ES-I3 (cell line): ENCODE data around the gene AK9.
A peak's percentile ranks its signal among the peaks of the same experiment; 100 is the strongest.

ENCODE experiments used
- H3K36me3 ChIP-seq: 2 replicates; pipeline ENCODE4 v1.6.1; 2013; ENCODE audit warnings: mild to moderate bottlenecking, low read length, control low read depth, moderate library complexity; ENCODE audit not compliant: insufficient read depth
- H3K4me1 ChIP-seq: 2 replicates; pipeline ENCODE4 v1.6.1; 2013; ENCODE audit warnings: mild to moderate bottlenecking, control low read depth, low read length; ENCODE audit not compliant: insufficient read depth
- H3K9ac ChIP-seq: 2 replicates; pipeline ENCODE4 v1.6.1; 2013; ENCODE audit warnings: low read depth, mild to moderate bottlenecking, low read length, moderate library complexity
- H3K9me3 ChIP-seq: 2 replicates; pipeline ENCODE4 v1.6.1; 2013; ENCODE audit warnings: mild to moderate bottlenecking, low read length, moderate library complexity; ENCODE audit not compliant: control insufficient read depth, insufficient read depth

The AK9 gene

DNA sequence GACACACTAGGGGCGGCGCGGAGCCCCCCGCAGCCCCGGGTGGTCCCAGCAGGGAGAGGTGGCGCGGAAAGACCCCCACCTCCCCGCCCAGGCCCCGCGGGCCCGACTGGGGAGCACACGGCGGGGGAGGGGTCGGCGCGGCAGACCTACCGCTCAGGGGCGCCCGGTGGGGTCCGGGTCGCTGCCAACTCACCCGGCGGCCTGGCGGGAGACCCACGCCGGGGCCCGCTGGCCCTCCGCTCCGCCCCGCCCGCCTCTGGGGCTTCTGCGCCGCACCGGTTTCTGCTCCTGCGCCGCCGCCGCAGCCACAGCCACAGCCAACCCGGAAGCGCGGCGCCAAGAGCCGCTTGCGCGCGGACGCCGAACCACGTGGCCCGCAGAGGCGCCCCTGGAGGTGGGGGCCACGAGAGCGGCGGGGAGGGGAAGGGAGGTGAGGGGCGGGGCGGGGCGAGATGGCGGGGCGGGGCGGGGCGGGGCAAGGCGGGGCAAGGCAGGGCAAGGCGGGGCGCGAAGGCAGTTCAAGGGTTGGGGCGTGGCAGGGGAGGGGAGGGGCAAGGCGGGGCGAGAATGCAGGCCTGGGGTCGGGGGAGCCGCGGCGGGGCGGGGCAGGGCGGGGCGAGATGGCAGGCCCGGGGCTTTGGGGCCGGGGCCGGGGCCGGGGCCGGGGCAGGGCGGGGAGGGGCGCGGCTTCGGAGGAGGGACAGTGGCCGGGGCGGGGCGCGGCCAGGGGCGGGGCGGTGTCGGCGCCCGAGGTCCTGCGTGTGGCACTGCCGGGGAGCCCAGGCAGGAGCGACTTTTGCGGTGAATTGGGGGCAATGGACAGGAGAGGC lies 207.9 kb downstream of the AK9 start, which contains the start of gene ZBTB24:
TSS of gene ZBTB24 (minus strand) at position 315 of the 830 bp plus-strand sequence. CDS start 1,193 bp downstream, outside the sequence.
- Histone ChIP-seq H3K36me3 (peaks cover 17% of the 10 kb centered on the region), H3K4me1 (peaks cover 24% of the 10 kb centered on the region), H3K9me3 (no peaks in the 10 kb centered on the region), H3K9ac (peak within 1 kb of the TSS; percentile 99)

DNA sequence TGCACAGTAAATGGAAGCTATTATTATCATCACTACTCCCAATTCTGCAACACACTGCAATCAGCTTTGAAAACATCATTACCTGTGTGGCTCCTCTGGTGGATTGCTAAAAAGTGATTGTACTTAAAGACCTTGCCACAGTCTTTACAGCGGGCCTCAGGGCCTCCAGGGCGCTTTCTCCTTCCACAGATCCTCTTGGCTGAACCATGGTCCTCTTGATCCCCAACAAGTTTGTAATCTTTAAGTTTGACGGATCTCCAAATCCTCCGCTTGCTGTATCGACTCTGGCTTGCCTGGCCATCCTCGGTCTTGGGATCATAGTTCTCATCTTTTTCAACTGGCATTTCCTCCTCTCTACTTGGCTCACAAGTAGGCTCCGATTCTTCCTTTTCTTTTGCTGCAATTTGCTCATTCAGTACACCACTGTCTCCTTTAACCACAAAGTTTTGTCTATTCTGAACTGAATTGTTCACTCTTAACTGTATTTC lies 210.0 kb downstream of the AK9 start:
- no peaks in the 10 kb centered on the region for H3K9me3 ChIP-seq
- no peak overlapping the region for H3K9ac ChIP-seq
- peaks cover 17% of the 10 kb centered on the region for H3K36me3 ChIP-seq
- peaks cover 31% of the 10 kb centered on the region for H3K4me1 ChIP-seq

DNA sequence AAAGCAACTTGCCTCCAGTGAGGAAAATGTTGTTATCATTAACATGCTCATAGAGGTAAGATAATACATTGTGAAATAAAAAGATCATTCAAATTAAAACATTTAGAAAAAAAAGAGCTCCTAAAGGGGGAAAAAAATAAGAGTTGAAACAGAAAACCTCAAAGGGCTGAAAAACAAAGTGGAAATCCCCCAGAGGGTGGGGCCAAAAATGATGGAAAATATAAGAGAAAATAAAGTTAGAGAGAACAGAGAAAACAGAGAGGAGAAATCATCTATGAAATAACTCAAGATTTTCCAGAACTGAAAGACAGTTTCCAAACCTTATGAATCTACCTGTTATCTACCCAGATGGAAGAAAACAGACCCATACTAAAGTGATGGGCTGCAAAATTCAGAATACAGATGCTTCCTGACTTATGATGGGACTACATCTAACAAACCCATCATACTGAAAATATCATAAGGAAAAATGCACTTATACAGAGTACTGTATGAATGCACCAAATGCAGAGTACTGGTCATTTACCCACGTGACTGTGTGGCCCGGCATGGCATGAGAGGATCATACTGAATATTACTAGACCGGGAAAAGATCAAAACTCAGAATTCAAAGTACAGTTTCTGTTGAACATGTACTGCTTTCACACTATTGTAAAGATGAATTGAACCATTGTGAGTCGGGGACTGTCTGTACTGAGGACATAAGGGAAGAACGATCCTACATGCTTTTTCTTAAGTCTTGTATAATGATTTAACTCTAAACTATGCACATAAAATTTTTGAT lies 212.0 kb downstream of the AK9 start:
- Histone ChIP-seq H3K9ac (no peak overlapping the region; the same call in 1 of the 2 replicates), H3K9me3 (no peaks in the 10 kb centered on the region), H3K36me3 (peaks cover 25% of the 10 kb centered on the region), H3K4me1 (peaks cover 24% of the 10 kb centered on the region)

DNA sequence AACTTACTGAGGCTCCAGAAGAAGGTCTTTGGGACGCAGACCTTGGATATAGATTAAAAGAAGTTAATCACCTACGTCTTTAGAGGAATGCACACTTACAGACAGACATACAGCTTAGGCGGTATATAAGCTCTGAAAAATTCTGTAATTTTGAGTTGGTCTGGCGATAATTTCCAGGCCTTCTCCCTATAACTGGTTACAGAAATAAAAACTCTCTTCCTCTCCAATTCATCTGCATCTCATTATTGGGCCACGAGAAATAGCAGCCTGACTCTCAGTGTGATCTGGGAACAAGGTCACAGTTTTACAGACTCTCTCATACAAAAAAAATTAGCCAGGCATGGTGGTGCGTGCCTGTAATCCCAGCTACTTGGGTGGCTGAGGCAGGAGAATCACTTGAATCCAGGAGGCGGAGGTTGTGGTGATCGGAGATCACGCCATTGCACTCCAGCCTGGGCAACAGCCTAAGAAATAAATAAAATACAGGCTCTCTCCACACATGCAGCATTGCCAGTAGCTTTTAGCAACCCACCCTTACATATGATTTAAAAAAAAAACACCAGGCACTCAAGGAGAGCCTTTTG lies 212.7 kb downstream of the AK9 start:
- Histone ChIP-seq H3K4me1 (peaks cover 24% of the 10 kb centered on the region), H3K36me3 (peaks cover 28% of the 10 kb centered on the region), H3K9ac (no peak overlapping the region; the same call in 1 of the 2 replicates), H3K9me3 (no peaks in the 10 kb centered on the region)

DNA sequence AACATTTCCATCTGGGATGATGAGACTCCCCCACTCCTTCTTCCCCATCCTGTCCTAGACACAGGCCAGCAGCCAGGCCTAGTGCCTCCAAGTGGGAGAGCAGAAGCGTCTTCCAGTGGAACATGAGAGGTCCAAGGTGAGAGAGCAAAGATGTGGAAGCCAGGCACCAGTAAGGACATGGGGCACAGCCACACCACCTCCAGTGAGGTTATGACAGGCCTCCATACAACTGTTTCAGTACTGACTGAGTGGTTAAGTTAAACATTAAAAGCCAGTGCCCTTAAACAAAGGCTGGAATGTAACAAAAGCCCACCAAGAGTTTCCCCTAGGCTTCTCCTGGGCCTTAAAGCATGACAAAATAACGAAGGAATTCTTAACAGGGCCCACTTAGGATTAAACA lies 213.3 kb downstream of the AK9 start:
- Histone ChIP-seq H3K36me3 (peaks cover 33% of the 10 kb centered on the region), H3K4me1 (peaks cover 24% of the 10 kb centered on the region), H3K9me3 (no peaks in the 10 kb centered on the region), H3K9ac (no peak overlapping the region; the same call in 1 of the 2 replicates)

DNA sequence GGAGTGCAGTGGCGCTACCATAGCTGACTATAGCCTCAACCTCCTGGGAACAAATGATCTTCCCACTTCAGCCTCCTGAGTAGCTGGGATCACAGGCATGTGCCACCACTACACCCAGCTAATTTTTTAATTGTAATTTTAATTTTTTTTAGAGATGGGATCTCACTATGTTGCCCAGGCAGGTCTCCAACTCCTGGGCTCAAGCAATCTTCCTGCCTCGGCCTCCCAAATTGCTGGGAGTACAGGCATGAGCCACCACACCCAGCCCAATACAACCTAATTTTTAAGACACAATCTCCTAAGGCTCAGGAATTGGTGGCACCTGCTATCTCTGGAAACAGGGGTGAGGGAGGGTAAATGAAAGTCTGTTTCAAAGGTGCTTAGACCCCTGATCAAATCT lies 213.8 kb downstream of the AK9 start:
- Histone ChIP-seq H3K9me3 (no peaks in the 10 kb centered on the region), H3K36me3 (peaks cover 33% of the 10 kb centered on the region), H3K4me1 (peaks cover 24% of the 10 kb centered on the region), H3K9ac (no peak overlapping the region)

DNA sequence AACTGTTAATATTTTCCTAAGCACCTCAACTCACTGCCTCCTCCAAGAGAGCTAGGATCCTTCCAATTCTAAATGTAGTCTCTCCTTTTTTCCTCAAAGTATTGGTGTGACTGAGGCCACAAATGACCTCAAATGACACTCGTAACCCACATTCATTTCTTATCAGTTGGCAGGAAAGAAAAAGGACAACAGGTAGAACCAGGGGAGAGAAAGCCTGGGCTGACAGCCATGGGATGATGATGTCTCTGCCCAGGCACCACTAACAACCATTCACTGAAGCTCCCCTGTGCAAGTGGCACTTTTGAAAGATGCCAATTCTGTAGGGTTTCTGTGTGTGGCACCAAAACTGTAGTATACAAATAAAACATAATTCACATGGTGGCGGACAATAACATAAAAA lies 215.4 kb downstream of the AK9 start:
- Histone ChIP-seq H3K36me3 (peaks cover 19% of the 10 kb centered on the region), H3K9me3 (no peaks in the 10 kb centered on the region), H3K9ac (no peak overlapping the region), H3K4me1 (peaks cover 17% of the 10 kb centered on the region)

DNA sequence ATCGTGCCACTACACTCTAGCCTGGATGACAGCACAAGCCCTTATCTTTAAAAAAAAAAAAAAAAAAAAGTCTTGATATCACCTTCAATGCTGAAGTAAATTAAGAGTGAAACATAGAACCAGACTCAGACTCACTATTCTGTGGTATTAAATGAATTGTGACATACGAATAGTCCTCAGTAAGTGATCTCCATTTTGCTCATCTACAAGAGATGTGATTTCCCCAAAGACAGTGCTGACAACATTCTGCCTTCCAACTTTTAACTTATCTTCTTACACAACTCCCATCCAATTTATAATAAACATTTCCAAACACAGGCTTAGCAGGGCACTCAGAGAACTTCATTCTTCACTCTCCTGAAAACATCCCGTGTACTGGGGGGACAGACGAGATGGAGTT lies 216.0 kb downstream of the AK9 start:
- H3K36me3 ChIP-seq = peaks cover 15% of the 10 kb centered on the region
- H3K4me1 ChIP-seq = peaks cover 15% of the 10 kb centered on the region

DNA sequence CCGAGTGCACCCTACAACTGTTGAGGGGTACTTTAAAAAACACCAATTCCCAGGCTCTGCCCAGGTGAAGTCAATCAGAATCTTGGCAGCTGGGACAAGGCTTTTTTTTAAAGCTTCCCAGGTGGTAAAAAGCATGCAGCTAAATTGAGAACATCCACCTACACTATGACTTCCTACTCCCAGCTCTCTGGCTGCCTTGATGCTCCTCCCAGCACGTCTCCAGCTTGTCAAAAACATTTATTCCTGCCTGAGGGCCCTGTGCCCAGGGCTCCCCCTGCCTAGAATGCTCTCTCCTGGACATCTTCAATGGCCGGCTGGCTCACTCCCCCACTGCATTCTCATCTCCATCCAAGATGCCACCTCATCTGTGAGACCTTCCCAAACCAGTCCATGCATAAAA lies 217.9 kb downstream of the AK9 start:
- Histone ChIP-seq H3K9ac (no peak overlapping the region), H3K36me3 (peaks cover 26% of the 10 kb centered on the region), H3K9me3 (no peaks in the 10 kb centered on the region), H3K4me1 (peaks cover 6% of the 10 kb centered on the region)

More for the DNA sequence above, 216.0 kb downstream of the AK9 start:
- Histone ChIP-seq H3K9ac (no peak overlapping the region), H3K9me3 (no peaks in the 10 kb centered on the region)

DNA sequence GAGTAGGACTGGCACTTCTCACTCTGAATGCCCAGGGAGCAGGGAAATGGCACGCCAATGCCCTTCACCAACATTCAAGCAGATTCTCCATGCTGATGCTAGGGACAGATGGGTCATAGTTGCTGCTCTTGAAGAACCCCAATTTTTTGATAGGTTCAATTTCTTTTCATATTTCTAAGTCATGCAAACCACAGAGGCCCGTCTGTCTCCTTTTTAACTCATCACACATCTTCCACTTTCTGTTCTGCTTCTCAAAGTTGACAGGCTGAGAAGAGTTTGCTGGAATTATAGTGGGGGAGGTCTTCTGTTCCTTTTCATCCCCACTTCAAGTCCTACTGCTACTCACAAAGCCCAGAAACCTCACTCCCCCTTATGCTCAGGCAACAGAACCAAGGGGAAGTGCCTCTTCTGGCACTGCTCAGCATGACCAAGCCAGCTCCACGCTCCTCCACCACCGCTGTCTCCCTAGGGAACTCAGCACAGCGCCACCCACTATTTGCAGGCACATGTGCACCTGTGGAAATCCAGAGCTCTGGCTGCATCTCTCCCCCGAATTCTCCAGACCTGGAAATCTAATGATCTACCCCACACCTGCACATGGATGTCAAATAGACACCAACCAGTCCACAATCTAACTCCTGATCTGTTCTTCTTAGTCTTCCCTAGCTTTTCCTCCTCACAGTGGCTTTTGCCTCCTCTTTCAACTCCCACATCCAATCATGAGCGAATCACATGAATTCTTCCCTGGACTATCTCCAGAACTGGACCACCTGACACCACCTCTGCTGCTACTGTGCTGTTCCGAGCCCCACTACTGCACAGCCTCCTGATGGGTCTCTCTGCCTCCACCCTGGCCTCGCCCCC lies 218.6 kb downstream of the AK9 start:
- H3K36me3 ChIP-seq = peaks cover 29% of the 10 kb centered on the region
- no peak overlapping the region for H3K9ac ChIP-seq
- no peaks in the 10 kb centered on the region for H3K9me3 ChIP-seq
- no peaks in the 10 kb centered on the region for H3K4me1 ChIP-seq

DNA sequence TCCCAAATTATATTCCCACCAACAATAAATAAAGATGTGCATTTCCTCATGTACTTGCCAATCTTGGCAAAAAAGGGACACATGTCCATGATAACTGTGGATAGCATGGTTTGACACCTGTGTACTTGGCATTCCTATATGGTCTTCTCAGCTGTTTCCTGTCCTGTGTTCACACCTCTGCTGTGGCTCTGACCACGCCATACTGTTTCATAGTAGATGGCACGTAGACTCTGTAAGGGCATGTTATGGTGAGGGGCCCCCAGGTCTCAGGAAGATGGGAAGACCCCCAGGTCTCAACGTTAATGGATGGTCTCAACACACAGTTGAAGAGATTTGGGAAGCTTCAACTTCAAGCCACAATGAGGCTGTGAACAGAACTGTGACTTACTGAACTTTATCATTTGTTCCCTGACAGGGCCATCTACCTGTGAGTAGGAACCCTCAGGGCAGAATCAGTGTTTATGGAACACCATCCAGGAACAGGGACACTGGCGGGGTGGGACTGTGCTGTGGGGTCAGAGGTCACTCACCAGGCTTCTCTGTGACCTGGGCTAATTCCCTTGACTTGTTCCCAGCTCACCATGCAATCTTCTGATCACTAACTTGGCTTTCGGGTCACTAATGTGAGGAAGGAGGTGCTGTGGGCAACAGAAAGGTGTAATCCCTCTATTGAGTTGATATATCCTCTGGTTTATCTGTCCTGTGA lies 219.7 kb downstream of the AK9 start:
- H3K4me1 ChIP-seq = no peaks in the 10 kb centered on the region
- peaks cover 34% of the 10 kb centered on the region for H3K36me3 ChIP-seq
- H3K9me3 ChIP-seq = no peaks in the 10 kb centered on the region
- no peak overlapping the region for H3K9ac ChIP-seq

DNA sequence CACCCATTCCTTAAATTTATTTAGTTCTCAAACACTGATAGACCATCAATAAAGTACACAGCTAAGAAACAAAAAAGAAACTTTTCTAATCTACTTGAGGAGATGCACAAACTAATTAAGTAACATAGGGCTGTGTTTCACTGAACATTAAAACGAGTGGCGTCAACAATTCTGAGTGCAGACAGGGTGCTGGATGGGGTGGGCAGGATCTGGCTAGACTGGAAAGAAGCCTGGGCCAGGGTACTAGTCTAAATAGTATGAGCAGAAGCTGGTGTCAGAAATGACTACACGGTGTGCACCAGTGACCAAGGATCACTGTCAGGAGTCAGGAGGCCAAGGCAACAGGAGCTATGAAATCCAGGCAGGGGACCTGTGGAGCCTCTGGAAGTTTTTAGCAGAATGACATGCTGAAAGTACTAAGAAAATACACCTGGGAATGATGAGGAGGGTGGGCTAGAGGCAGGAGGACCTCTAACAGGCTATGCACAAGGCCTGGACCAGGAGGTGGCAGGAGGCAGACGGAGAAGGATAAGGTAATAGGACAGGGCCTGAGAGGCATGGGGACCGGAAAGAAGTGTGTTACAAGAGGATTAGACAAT lies 221.3 kb downstream of the AK9 start:
- Histone ChIP-seq H3K4me1 (no peaks in the 10 kb centered on the region), H3K9ac (no peak overlapping the region), H3K9me3 (no peaks in the 10 kb centered on the region), H3K36me3 (peaks cover 33% of the 10 kb centered on the region)

DNA sequence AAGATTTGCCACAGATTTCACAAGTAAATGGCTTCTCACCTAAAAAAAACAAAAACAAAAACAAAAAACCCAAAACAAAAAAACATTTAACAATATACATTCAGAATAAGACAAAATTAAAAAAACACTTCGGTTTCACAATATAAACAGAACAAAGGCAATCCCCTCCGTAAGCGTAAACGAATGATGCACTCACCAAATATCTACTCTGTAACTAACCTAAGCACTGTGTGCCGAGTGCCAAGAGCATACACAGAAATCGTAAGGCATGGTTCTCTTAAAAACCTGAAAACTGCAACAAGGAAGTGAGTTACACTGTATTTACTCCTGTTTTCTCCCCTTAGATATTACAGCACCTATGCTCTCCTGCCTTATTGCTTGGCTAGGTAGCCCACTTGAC lies 223.3 kb downstream of the AK9 start:
- Histone ChIP-seq H3K36me3 (peaks cover 25% of the 10 kb centered on the region), H3K9ac (no peak overlapping the region), H3K9me3 (no peaks in the 10 kb centered on the region), H3K4me1 (no peaks in the 10 kb centered on the region)
